A673 (cell line): ENCODE data around the gene LIMCH1.

Experiments
- CTCF ChIP-seq: fragments of 300-800, 200-600 bp; sonication (generic); conservative IDR thresholded peaks from 2 replicates; pipeline ENCODE4 v1.5.1; 2017; ENCODE audit warnings: low read depth, mild to moderate bottlenecking, antibody characterized with exemption, low read length, moderate library complexity, mixed read lengths
- EZH2 ChIP-seq: fragments of 200-600 bp; sonication (generic); IDR thresholded peaks from 2 replicates; pipeline ENCODE4 v1.6.1; 2017; ENCODE audit warnings: borderline replicate concordance, low read depth, mild to moderate bottlenecking, mixed read lengths, antibody characterized with exemption, low read length; ENCODE audit not compliant: poor library complexity, severe bottlenecking

- TF ChIP-seq CTCF (no peak), EZH2 (no peak)
Observed at GRCh38 chr4:41524425-41524824, 13.5 kb upstream of the LIMCH1 start.
